ENCODE results near the gene VSTM1. TPM values are rescaled to one million over a fixed set of nuclear protein-coding genes. Genes with fewer than 3 reads are reported as not detected.
A peak's percentile ranks its signal among the peaks of the same experiment; 100 is the strongest.

VSTM1 gene
- total RNA-seq, 3 donors from 2014 or later (not counting 1 experiment from before 2014, with no cell fraction given) = 0.72 to 2.8 (median 2.7) TPM

DNA sequence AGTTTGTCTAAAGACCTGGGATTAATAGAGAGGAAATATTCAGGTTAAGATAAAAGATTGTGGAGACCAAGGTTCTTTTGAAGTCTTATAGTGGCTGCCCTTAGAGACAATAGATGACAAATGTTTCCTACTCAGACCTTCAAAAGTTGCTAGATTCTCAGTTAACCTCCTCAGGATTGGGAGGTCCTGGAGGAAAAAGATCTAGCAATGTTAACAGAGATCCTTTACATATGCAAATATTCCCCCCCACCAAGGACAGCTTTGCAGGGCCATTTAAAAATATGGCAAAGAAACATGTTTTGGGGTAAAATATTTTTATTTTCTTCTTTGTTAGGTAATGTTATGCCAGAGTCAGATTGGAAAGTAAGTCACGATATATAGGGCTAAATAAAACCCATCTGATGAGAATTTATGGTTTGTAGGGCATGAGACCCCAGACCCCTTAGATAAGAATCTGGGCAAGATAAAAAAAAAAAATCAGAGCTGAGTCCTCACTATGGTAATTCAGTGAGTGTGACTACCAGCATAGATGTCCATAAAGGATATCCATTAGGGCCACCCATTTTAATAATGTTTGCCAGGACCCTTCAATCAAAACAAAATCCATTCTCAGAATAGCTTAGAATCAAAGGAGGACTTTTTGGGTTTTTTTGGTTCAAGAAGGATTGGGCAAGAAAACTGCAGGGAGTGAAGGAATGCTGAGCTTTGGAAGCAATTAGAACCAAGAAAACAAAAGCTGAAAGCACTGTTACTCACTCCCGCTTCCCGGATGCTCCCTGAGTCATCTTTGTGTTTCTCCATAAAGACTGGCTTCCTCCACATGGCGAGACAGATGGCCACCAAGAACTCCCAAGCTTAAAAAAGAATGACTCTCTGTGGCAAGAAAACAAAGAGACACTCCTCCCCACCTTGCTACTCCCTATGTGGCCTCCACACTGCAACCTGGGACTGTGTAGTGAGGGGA, 28.2 kb downstream of the VSTM1 start:
- no peaks in the 10 kb centered on the region for H3K9me3 Mint-ChIP-seq
- intact Hi-C loops (cut with micrococcal nuclease) = no loop called here

DNA sequence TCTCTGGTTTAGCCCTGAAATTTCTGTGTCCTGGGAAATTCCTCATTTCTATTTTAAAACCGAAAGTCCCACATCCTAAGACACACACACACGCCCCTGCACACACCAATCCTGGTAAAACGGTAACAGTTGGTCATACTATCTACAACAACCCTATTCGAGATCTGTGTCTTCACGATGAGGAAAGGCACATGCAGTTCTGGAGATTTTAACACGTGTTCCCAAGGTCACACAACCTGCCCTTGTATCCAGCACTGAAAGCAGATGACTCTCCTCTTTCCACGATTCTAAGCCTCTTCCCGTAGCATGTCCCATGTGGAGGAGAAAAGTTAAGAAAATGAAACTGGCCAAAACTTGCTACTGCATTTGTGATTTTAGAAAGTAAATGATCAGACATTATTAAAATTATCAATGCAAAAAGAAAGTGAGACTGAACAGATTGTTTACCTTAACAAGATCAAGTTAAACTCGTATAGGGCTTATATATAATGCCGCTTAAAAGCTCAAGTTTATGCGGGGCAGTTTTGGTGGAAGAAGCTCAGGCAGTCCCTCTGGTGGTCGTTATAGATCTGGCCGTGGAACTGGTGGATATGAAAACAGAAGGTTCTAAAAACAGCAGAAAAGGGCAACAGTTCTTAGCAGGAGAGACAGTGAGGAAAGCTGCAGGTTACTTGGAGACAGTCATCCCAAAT, 32.7 kb downstream of the VSTM1 start:
- Mint-ChIP-seq H3K4me3 (no peak overlapping the region), H3K9me3 (no peaks in the 10 kb centered on the region), H3K4me1 (peaks cover 9% of the 10 kb centered on the region in 2 donors), H3K27me3 (ENCODE audit: low read depth in 2 of 2) (peaks cover 11 to 14% of the 10 kb centered on the region in 2 donors), H3K27ac (no peak overlapping the region), H3K36me3 (no peaks in the 10 kb centered on the region)
- H3K27me3 ChIP-seq (ENCODE audit: control insufficient read depth, insufficient read depth, low read length) = no peaks in the 10 kb centered on the region
- H3K27ac ChIP-seq (ENCODE audit: low read length) = no peak overlapping the region
- TF ChIP-seq, protein P1, sequence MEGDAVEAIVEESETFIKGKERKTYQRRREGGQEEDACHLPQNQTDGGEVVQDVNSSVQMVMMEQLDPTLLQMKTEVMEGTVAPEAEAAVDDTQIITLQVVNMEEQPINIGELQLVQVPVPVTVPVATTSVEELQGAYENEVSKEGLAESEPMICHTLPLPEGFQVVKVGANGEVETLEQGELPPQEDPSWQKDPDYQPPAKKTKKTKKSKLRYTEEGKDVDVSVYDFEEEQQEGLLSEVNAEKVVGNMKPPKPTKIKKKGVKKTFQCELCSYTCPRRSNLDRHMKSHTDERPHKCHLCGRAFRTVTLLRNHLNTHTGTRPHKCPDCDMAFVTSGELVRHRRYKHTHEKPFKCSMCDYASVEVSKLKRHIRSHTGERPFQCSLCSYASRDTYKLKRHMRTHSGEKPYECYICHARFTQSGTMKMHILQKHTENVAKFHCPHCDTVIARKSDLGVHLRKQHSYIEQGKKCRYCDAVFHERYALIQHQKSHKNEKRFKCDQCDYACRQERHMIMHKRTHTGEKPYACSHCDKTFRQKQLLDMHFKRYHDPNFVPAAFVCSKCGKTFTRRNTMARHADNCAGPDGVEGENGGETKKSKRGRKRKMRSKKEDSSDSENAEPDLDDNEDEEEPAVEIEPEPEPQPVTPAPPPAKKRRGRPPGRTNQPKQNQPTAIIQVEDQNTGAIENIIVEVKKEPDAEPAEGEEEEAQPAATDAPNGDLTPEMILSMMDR (IDR thresholded peaks at IDR 0.05) = no peak
- no peaks in the 10 kb centered on the region for H3K36me3 ChIP-seq (ENCODE audit: control insufficient read depth, insufficient read depth, low read length)
- intact Hi-C loops (cut with micrococcal nuclease) = no loop called here
- no peak for ATAC-seq
- peak in 1 of 2 donors; percentile 14 for DNase-seq
- 48% methylated on average over 11 of the region's 13 CpGs for WGBS (ENCODE audit: insufficient coverage)
- H3K4me1 ChIP-seq (ENCODE audit: control insufficient read depth, insufficient read depth, low read length) = no peaks in the 10 kb centered on the region
- H3K4me3 ChIP-seq (ENCODE audit: low read length) = no peak overlapping the region
- H3K9me3 ChIP-seq (ENCODE audit: control insufficient read depth, insufficient read depth, low read length) = no peaks in the 10 kb centered on the region

More for the DNA sequence above, 28.2 kb downstream of the VSTM1 start:
- Histone ChIP-seq H3K27me3 (ENCODE audit: control insufficient read depth, insufficient read depth, low read length) (no peaks in the 10 kb centered on the region), H3K27ac (ENCODE audit: low read length) (no peak overlapping the region), H3K4me1 (ENCODE audit: control insufficient read depth, insufficient read depth, low read length) (no peaks in the 10 kb centered on the region), H3K4me3 (ENCODE audit: low read length) (no peak overlapping the region), H3K36me3 (ENCODE audit: control insufficient read depth, insufficient read depth, low read length) (no peaks in the 10 kb centered on the region), H3K9me3 (ENCODE audit: control insufficient read depth, insufficient read depth, low read length) (no peaks in the 10 kb centered on the region)
- TF ChIP-seq, protein P1 (IDR thresholded peaks at IDR 0.05) = no peak
- no peak overlapping the region for H3K4me3 Mint-ChIP-seq
- ATAC-seq = no peak
- no peak overlapping the region for H3K27ac Mint-ChIP-seq
- peaks cover 9 to 15% of the 10 kb centered on the region in 2 donors for H3K27me3 Mint-ChIP-seq (ENCODE audit: low read depth in 2 of 2)
- H3K4me1 Mint-ChIP-seq = peaks cover 4% of the 10 kb centered on the region in 2 donors
- DNase-seq = no peak
- no peaks in the 10 kb centered on the region for H3K36me3 Mint-ChIP-seq
- WGBS (ENCODE audit: insufficient coverage) = 81% methylated on average over 4 of the region's 4 CpGs

DNA sequence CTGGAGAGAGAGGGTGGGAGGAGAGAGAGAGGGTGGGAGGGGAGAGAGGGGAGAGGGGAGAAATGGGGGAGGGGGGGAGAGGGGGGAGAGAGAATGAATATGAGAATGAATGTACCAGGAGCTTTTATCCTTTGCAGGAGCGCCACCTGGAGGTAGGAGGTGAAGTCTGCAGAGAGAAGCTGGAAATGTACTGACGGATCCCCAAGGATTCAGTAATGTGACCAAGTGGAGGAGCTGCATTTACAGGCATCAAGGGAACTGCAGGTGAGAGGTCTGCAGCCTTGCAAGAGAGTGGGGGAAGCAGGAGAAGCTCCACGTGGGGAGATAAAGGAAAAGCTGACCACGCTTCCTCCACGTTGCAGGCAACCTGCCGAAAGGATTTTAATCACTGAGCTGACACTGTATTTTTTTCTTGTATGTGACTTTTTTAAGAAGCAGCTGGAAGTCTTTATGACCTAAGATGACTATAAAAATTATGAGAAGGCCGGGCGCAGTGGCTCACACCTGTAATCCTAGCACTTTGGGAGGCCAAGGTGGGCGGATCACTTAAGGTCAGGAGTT, 33.7 kb downstream of the VSTM1 start:
- Histone ChIP-seq H3K27ac (ENCODE audit: low read length) (no peak overlapping the region), H3K36me3 (ENCODE audit: control insufficient read depth, insufficient read depth, low read length) (no peaks in the 10 kb centered on the region), H3K9me3 (ENCODE audit: control insufficient read depth, insufficient read depth, low read length) (no peaks in the 10 kb centered on the region), H3K4me3 (ENCODE audit: low read length) (no peak overlapping the region), H3K27me3 (ENCODE audit: control insufficient read depth, insufficient read depth, low read length) (no peaks in the 10 kb centered on the region), H3K4me1 (ENCODE audit: control insufficient read depth, insufficient read depth, low read length) (no peaks in the 10 kb centered on the region)
- Mint-ChIP-seq H3K9me3 (no peaks in the 10 kb centered on the region), H3K27me3 (ENCODE audit: low read depth in 2 of 2) (peaks cover 11 to 14% of the 10 kb centered on the region in 2 donors), H3K4me1 (peaks cover 9% of the 10 kb centered on the region in 2 donors), H3K27ac (no peak overlapping the region), H3K36me3 (no peaks in the 10 kb centered on the region), H3K4me3 (no peak overlapping the region)
- DNase-seq = peak; percentile 43 to 76
- TF ChIP-seq, protein P1 (IDR thresholded peaks at IDR 0.05) = peak; percentile 58
- ATAC-seq = peak in 1 of 3 donors; percentile 45
- intact Hi-C loops (cut with micrococcal nuclease) = no loop called here
- WGBS (ENCODE audit: insufficient coverage) = 46% methylated on average over 9 of the region's 9 CpGs
